HUES6 (cell line): ENCODE results near the gene TRPV5.

Source experiments
- H3K27ac ChIP-seq: 2 replicates; pipeline ENCODE4 v1.7.0; 2013; ENCODE audit warnings: low read depth, mild to moderate bottlenecking, low read length, inconsistent platforms
- H3K27me3 ChIP-seq: 2 replicates; pipeline ENCODE4 v1.6.1; 2013; ENCODE audit warnings: low read length; ENCODE audit not compliant: control insufficient read depth, insufficient read depth
- H3K36me3 ChIP-seq: 2 replicates; pipeline ENCODE4 v1.6.1; 2013; ENCODE audit warnings: low read length; ENCODE audit not compliant: control insufficient read depth, insufficient read depth
- H3K4me1 ChIP-seq: 2 replicates; pipeline ENCODE4 v1.6.1; 2013; ENCODE audit warnings: low read length; ENCODE audit not compliant: control insufficient read depth, insufficient read depth
- H3K4me3 ChIP-seq: 2 replicates; pipeline ENCODE4 v1.5.1; 2013; ENCODE audit warnings: low read depth, low read length
- H3K9ac ChIP-seq: one replicate; pipeline ENCODE4 v1.6.1; 2013; ENCODE audit warnings: mild to moderate bottlenecking, low read length
- H3K9me3 ChIP-seq: 2 replicates; pipeline ENCODE4 v1.6.1; 2013; ENCODE audit warnings: low read depth, low read length; ENCODE audit not compliant: control insufficient read depth, insufficient read depth

The TRPV5 gene

DNA sequence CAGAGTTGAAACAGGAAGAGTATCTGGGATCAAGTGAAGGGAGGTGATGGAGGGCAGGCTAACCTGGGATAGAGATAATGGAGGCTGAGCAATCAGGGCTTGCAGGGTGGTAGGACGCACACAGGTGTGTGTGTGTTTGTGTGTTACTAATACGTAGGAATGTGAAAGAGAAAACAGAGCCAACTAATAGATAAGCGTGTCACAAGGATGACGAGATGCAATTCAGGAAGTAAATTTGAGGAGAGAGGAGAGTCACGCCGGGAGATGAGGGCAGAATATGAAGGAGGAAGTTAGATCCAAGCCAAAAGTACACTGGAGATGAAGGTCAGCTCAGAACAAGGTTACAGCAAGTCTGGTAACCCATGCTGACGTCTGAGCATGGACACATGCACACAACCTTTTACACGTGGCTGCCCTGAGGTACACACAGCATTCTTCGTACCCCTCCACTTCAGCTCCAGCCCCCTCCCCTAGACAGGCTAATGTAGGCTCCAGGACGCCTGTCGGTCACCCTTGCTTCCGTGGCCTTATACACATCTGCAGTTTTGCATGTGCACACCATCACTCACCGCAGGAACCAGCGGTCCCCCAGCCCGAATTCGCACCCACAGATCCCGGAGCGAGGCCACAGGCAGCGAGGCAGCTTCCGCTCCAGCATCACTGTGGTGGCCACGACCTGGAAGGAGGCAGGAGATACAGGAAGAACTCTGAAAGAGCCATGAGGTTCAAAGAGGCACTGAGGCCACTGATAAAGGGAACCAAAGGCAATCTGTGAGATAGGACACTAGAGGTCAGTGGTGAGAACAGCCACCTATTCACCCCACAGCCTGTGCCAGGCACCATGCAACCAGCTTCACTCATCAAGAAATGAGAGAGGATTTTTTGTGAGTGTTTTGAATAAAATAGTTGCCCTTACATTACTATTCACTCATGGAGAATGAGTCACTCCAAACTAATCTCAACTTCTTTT lies 24.3 kb downstream of the TRPV5 start:
- peaks cover 26% of the 10 kb centered on the region for H3K9me3 ChIP-seq
- H3K9ac ChIP-seq: no peak overlapping the region
- no peak overlapping the region for H3K27ac ChIP-seq
- H3K4me1 ChIP-seq: no peaks in the 10 kb centered on the region
- H3K27me3 ChIP-seq: no peaks in the 10 kb centered on the region
- no peak overlapping the region for H3K4me3 ChIP-seq
- no peaks in the 10 kb centered on the region for H3K36me3 ChIP-seq

DNA sequence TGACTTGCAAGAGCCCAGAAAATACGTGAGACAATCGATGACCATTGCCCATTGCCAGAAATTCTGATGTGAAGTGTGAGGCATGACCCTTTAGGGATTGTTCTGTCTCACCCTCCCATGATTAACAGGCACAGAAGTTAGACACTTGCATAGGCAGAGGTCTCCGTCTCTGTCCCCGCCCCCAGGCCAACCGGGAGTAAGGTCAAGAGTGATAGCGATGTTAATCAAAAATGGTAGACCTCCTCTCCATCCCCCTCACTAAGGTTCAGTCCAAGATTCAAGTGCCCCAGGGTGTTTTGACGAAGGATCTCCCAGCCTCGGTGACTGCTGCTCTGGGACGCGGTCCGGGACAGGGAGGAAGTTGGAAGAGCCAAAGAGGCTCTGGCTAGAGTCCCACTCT lies 25.3 kb downstream of the TRPV5 start:
- no peak overlapping the region for H3K9ac ChIP-seq
- H3K27ac ChIP-seq: no peak overlapping the region
- H3K4me3 ChIP-seq: no peak overlapping the region
- H3K36me3 ChIP-seq: no peaks in the 10 kb centered on the region
- H3K27me3 ChIP-seq: no peaks in the 10 kb centered on the region
- peaks cover 26% of the 10 kb centered on the region for H3K9me3 ChIP-seq
- no peaks in the 10 kb centered on the region for H3K4me1 ChIP-seq

GRCh38 chr7:142906643-142907042 lies 26.9 kb downstream of the TRPV5 start:
- Histone ChIP-seq H3K4me1 (no peaks in the 10 kb centered on the region), H3K9ac (no peak overlapping the region), H3K36me3 (no peaks in the 10 kb centered on the region), H3K9me3 (peaks cover 31% of the 10 kb centered on the region), H3K4me3 (no peak overlapping the region), H3K27me3 (no peaks in the 10 kb centered on the region), H3K27ac (no peak overlapping the region)

- Histone ChIP-seq H3K4me1 (no peaks in the 10 kb centered on the region), H3K27me3 (no peaks in the 10 kb centered on the region), H3K4me3 (no peak overlapping the region), H3K9me3 (peaks cover 31% of the 10 kb centered on the region), H3K9ac (no peak overlapping the region), H3K27ac (no peak overlapping the region), H3K36me3 (no peaks in the 10 kb centered on the region)
These were observed 27.8 kb downstream of the TRPV5 start for GRCh38 chr7:142905759-142906158.

DNA sequence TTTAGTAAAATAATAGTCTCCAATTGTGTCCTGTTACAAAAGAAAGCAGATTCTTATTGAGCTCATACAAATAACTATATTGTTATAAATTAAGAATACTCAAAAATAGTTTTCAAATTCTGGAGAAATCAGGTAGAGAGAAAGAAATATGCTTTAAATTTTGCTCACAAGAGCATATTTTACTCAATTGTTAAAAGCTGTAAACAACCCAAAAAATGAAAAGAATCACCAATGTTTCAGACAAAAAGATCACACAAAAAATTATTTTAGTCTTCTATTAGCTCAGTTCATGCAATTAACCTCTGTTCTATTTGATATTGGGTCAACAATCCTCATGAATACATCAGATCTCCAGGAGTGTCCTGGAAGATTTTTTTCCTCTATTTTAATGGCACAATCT lies 29.4 kb downstream of the TRPV5 start:
- Histone ChIP-seq H3K27ac (no peak overlapping the region), H3K36me3 (no peaks in the 10 kb centered on the region), H3K4me1 (no peaks in the 10 kb centered on the region), H3K27me3 (no peaks in the 10 kb centered on the region), H3K4me3 (no peak overlapping the region), H3K9ac (no peak overlapping the region), H3K9me3 (peaks cover 31% of the 10 kb centered on the region)

DNA sequence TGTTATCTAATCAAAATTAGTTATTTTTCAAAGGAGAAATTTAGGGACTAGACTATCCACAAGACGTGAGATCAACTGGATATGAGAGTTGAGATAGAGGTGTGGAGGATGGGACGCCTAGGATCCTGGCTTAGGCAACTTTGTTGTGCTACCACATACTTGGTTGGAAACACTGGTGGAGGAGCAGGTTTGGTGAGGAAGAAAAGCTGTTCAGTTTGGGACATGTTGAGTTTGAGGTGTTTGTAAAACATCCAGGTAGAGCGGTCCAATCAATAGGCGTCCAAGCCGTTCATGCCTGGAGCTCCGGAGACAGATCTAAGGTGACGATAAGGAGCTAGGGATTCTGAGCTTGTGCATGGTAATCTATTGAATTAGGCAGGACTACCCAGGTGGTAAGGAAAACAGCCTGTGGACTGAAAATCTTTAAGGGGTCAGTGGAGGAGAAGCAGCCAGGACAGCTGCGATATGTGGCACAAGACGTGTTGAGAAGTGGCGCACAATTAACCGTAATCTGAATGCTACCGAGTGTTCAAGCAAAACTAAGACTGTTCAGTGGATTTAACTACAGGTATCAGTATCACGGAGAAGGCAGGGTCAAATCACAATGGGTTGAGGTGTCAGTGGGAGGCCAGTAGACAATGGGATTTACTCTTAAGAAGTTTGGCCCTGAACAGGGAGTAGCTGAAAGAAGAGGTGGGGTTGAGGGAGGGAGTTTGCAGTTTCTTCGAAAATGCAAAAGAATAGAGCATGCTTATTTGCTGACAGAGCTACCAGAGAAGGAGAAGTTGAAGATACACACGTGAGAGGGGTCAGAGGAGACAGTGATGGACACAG lies 31.9 kb downstream of the TRPV5 start:
- Histone ChIP-seq H3K27ac (no peak overlapping the region), H3K27me3 (no peaks in the 10 kb centered on the region), H3K9me3 (peaks cover 23% of the 10 kb centered on the region), H3K4me3 (no peak overlapping the region), H3K9ac (no peak overlapping the region), H3K4me1 (peaks cover 5% of the 10 kb centered on the region), H3K36me3 (no peaks in the 10 kb centered on the region)

DNA sequence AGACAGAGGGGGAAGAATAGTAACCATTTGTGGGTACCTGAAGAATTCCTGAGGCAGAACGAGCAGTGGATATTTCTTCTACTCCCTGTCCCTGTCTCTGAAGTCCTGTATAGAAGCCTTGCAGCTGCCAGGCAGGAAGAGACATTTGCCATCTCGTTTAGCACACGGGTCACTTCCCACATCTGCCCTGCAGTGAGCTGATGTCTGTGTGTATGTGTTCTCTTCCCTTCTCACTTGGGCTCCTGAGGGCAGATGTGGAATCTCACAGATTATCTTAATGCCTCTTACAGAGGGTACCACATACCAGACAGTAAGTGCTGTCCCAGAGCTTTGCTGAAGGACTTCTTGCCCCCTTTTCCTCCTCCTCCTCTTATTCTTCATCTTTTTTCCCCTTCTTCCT lies 33.9 kb downstream of the TRPV5 start:
- H3K27ac ChIP-seq: no peak overlapping the region
- peaks cover 5% of the 10 kb centered on the region for H3K4me1 ChIP-seq
- H3K36me3 ChIP-seq: no peaks in the 10 kb centered on the region

GRCh38 chr7:142898377-142899170 lies 35.0 kb downstream of the TRPV5 start:
- peaks cover 5% of the 10 kb centered on the region; the same call in 1 of the 2 replicates for H3K9me3 ChIP-seq
- no peaks in the 10 kb centered on the region; the same call in 1 of the 2 replicates for H3K27me3 ChIP-seq
- peaks cover 5% of the 10 kb centered on the region for H3K4me1 ChIP-seq
- no peak overlapping the region for H3K4me3 ChIP-seq
- H3K9ac ChIP-seq: no peak overlapping the region
- H3K27ac ChIP-seq: no peak overlapping the region
- no peaks in the 10 kb centered on the region for H3K36me3 ChIP-seq

More for the DNA sequence above, 33.9 kb downstream of the TRPV5 start:
- peaks cover 10% of the 10 kb centered on the region for H3K9me3 ChIP-seq
- no peak overlapping the region for H3K9ac ChIP-seq
- no peaks in the 10 kb centered on the region; the same call in 1 of the 2 replicates for H3K27me3 ChIP-seq
- no peak overlapping the region for H3K4me3 ChIP-seq

GRCh38 chr7:142897691-142898090 lies 35.9 kb downstream of the TRPV5 start:
- Histone ChIP-seq H3K4me1 (peaks cover 5% of the 10 kb centered on the region), H3K9me3 (peaks cover 3% of the 10 kb centered on the region; the same call in 1 of the 2 replicates)

GRCh38 chr7:142896741-142897379 lies 36.7 kb downstream of the TRPV5 start:
- no peaks in the 10 kb centered on the region for H3K9me3 ChIP-seq
- no peak overlapping the region for H3K9ac ChIP-seq
- H3K27me3 ChIP-seq: peaks cover 10% of the 10 kb centered on the region
- H3K4me3 ChIP-seq: no peak overlapping the region
- no peaks in the 10 kb centered on the region for H3K36me3 ChIP-seq
- H3K4me1 ChIP-seq: peaks cover 5% of the 10 kb centered on the region
- H3K27ac ChIP-seq: no peak overlapping the region

More at GRCh38 chr7:142897691-142898090, 35.9 kb downstream of the TRPV5 start:
- no peak overlapping the region for H3K27ac ChIP-seq
- H3K9ac ChIP-seq: no peak overlapping the region
- no peak overlapping the region for H3K4me3 ChIP-seq
- H3K27me3 ChIP-seq: peaks cover 5% of the 10 kb centered on the region
- no peaks in the 10 kb centered on the region for H3K36me3 ChIP-seq
